HepG2 (cell line): ENCODE results near the gene EFNA2. TPM values are rescaled to one million over a fixed set of nuclear protein-coding genes. Genes with fewer than 3 reads are reported as not detected.

ENCODE experiments used
- ATAC-seq: fragments of 200-7000 bp; cut with Tn5 transposase; 3 replicates; pipeline ENCODE4 v1.9.1; 2020; ENCODE audit warnings: mild to moderate bottlenecking, moderate library complexity
- BruUV-seq: library from RNA; stranded (reverse); fragments of 400-500 nt; replicated peaks from 2 replicates; lab custom pipeline; 2021; lab: Mats Ljungman, UMichigan
- CTCF ChIA-PET: fragments of 300-600 bp; formaldehyde crosslinking; extraction: SDS; loops from one replicate; lab custom pipeline; 2021; ENCODE audit warnings: low total read pairs, inconsistent platforms, low intra/inter-chr PET ratio; lab: Yijun Ruan, JAX
- POLR2A ChIA-PET: fragments of 350-600 bp; sonication (Branson Sonifier 250); formaldehyde crosslinking; loops from one replicate; lab custom pipeline; 2020; ENCODE audit warnings: antibody characterized with exemption, inconsistent platforms; lab: Yijun Ruan, JAX
- DNase-seq: peaks from one replicate; pipeline ENCODE4 v3.0.0-alpha.2; 2015; ENCODE audit warnings: low spot score
- FAIRE-seq: peaks from 3 replicates; lab custom pipeline; 2011; peaks lifted over from hg19 to GRCh38; lab: Jason Lieb, UNC
- H2AFZ ChIP-seq: one replicate; pipeline ENCODE4 v1.6.1; 2011; ENCODE audit warnings: low read length, inconsistent platforms
- H3K27ac ChIP-seq: fragments of 300-600 bp; 3 replicates; pipeline ENCODE4 v1.8.0; 2011; ENCODE audit warnings: mixed run types, mild to moderate bottlenecking, mixed read lengths, low read length, inconsistent platforms; ENCODE audit not compliant: insufficient read depth; ENCODE audit errors: extremely low read length
- H3K27me3 ChIP-seq, 2 experiments: fragments of 200-600 bp in 1 of 2; 2 replicates in 1 of 2; 3 replicates in 1 of 2; pipeline versions ENCODE4 v1.6.0 to v1.8.0; 2011; ENCODE audit warnings: low read length in 2 of 2, mild to moderate bottlenecking in 2 of 2, moderate library complexity in 2 of 2, inconsistent platforms in 1 of 2; ENCODE audit not compliant: insufficient read depth in 2 of 2, control insufficient read depth in 1 of 2
- H3K36me3 ChIP-seq, 2 experiments: fragments of 200-600 bp in 1 of 2; replicated peaks in 1 of 2; 2 replicates in 1 of 2; 3 replicates in 1 of 2; pipeline versions ENCODE4 v1.5.1 to v1.8.0; 2011; ENCODE audit warnings: low read length in 2 of 2, inconsistent platforms in 1 of 2; ENCODE audit not compliant: insufficient read depth in 2 of 2, control insufficient read depth in 1 of 2
- H3K4me1 ChIP-seq: 2 replicates; pipeline ENCODE4 v1.5.1; 2012; ENCODE audit warnings: low read length, inconsistent platforms; ENCODE audit not compliant: insufficient read depth
- H3K4me2 ChIP-seq: 2 replicates; pipeline ENCODE4 v1.6.0; 2011; ENCODE audit warnings: low read depth, low read length, inconsistent platforms
- H3K4me3 ChIP-seq, 3 experiments: fragments of 200-600 bp in 1 of 3; sonication (generic), shearing (Covaris generic) in 1 of 3; replicated peaks in 1 of 3; 2 replicates each; pipeline ENCODE4 v1.5.1; 2011 to 2016; ENCODE audit warnings: low read length in 3 of 3, inconsistent platforms in 2 of 3, low read depth in 2 of 3, mild to moderate bottlenecking in 2 of 3, control low read depth in 1 of 3, mixed read lengths in 1 of 3; ENCODE audit not compliant: insufficient read depth in 1 of 3
- H3K79me2 ChIP-seq: one replicate; pipeline ENCODE4 v1.6.1; 2011; ENCODE audit warnings: low read length, inconsistent platforms; ENCODE audit not compliant: insufficient read depth
- H3K9ac ChIP-seq: 2 replicates; pipeline ENCODE4 v1.6.0; 2011; ENCODE audit warnings: mild to moderate bottlenecking, low read depth, low read length, inconsistent platforms; ENCODE audit not compliant: insufficient read depth
- H3K9me3 ChIP-seq: 2 replicates; pipeline ENCODE4 v1.5.1; 2012; ENCODE audit warnings: mild to moderate bottlenecking, low read length
- H4K20me1 ChIP-seq: 2 replicates; pipeline ENCODE4 v1.6.0; 2011; ENCODE audit warnings: inconsistent platforms, mild to moderate bottlenecking, low read length, moderate library complexity; ENCODE audit not compliant: insufficient read depth
- ETV5 ChIP-seq: IDR thresholded peaks from 2 replicates; pipeline ENCODE4 v1.6.1; 2018; ENCODE audit warnings: missing biosample characterization, missing genetic modification reagents, inconsistent platforms, borderline replicate concordance
- FOXA1 ChIP-seq, 2 experiments: fragments of 450-650 bp in 1 of 2; sonication (generic) in 1 of 2; formaldehyde crosslinking in 1 of 2; IDR thresholded peaks; 2 replicates each; pipeline versions ENCODE4 v1.4.0 to v1.6.1; 2016 to 2020; ENCODE audit warnings: missing genetic modification reagents in 1 of 2
- HMG20A ChIP-seq: IDR thresholded peaks from 2 replicates; pipeline ENCODE4 v1.6.1; 2016; ENCODE audit warnings: borderline replicate concordance
- KDM6A ChIP-seq: IDR thresholded peaks from 2 replicates; pipeline ENCODE4 v1.6.1; 2016; ENCODE audit warnings: low read depth
- NFIC ChIP-seq: IDR thresholded peaks from 2 replicates; pipeline ENCODE4 v1.6.1; 2012; ENCODE audit warnings: mild to moderate bottlenecking, low read length, inconsistent platforms
- NKX3-1 ChIP-seq: sonication (generic); formaldehyde crosslinking; IDR thresholded peaks from 2 replicates; pipeline ENCODE4 v1.5.0; 2020; ENCODE audit warnings: missing genetic modification reagents
- NRL ChIP-seq: sonication (generic); formaldehyde crosslinking; IDR thresholded peaks from 2 replicates; pipeline ENCODE4 v1.5.0; 2020; ENCODE audit warnings: missing genetic modification reagents, mild to moderate bottlenecking, moderate library complexity, borderline replicate concordance
- PHF8 ChIP-seq: sonication (generic); formaldehyde crosslinking; IDR thresholded peaks from 2 replicates; pipeline ENCODE4 v1.5.0; 2020; ENCODE audit warnings: missing genetic modification reagents
- WIZ ChIP-seq: sonication (generic); formaldehyde crosslinking; IDR thresholded peaks from 2 replicates; pipeline ENCODE4 v1.5.1; 2020; ENCODE audit warnings: mild to moderate bottlenecking, missing genetic modification reagents
- ZBTB1 ChIP-seq: sonication (generic); formaldehyde crosslinking; IDR thresholded peaks from 2 replicates; pipeline ENCODE4 v1.4.0; 2020; ENCODE audit warnings: missing genetic modification reagents, borderline replicate concordance
- ZNF260 ChIP-seq: sonication (generic); formaldehyde crosslinking; IDR thresholded peaks from 2 replicates; pipeline ENCODE4 v1.4.0; 2020; ENCODE audit warnings: missing genetic modification reagents, low read depth, mild to moderate bottlenecking, borderline replicate concordance
- ZNF263 ChIP-seq: sonication (generic); formaldehyde crosslinking; IDR thresholded peaks from 2 replicates; pipeline ENCODE4 v1.4.0; 2020; ENCODE audit warnings: missing genetic modification reagents
- ZNF605 ChIP-seq: sonication (generic); formaldehyde crosslinking; IDR thresholded peaks from 2 replicates; pipeline ENCODE4 v1.8.0; 2022; ENCODE audit warnings: mild to moderate bottlenecking, missing genetic modification reagents
- WGBS: methylation state at CpG from one replicate; pipeline ENCODE4 v1.1.6; 2017; ENCODE audit warnings: low lambda C conversion rate; 5-methylcytosine and 5-hydroxymethylcytosine counted together
- in situ Hi-C: cut with HindIII; loops from 2 replicates; pipeline ENCODE4 v1.10.0; 2017; ENCODE audit warnings: low pct_unique_long_range_greater_than_20kb; ENCODE audit not compliant: extremely low pct_ligation_motif_present
- intact Hi-C: fragments of 100-400 bp; cut with micrococcal nuclease; formaldehyde crosslinking; loops from one replicate; pipeline ENCODE4 v1.10.0; 2022; ENCODE audit not compliant: unreplicated experiment
- polyA plus RNA-seq, 8 experiments: library from polyadenylated mRNA; depleted of rRNA in 3 of 8; stranded (reverse) in 7 of 8; unstranded in 1 of 8; fragments of >200 nt; fragmentation: Illumina TruSeq in 4 of 8; extraction: Trizol in 4 of 8; gene quantifications; 2 replicates each; pipeline versions ENCODE4 v1.2.1 to v1.2.3, GENCODE V29; 2011 to 2016; ENCODE audit warnings: low read depth in 4 of 8, missing spikeins in 1 of 8, mixed read lengths in 1 of 8; ENCODE audit not compliant: insufficient read depth in 1 of 8
- total RNA-seq, 5 experiments: library from RNA; depleted of rRNA; stranded (reverse); fragments of >200 nt; fragmentation: Illumina TruSeq; extraction: Trizol; gene quantifications; 2 replicates each; pipeline ENCODE4 v1.2.3, GENCODE V29; 2016; ENCODE audit warnings: low read depth in 1 of 5
- TF ChIP-seq, protein P1 (sequence below): IDR thresholded peaks from 2 replicates; pipeline ENCODE4 v1.6.1; 2016
- TF ChIP-seq, protein P2 (sequence below): sonication (generic); formaldehyde crosslinking; IDR thresholded peaks from 2 replicates; pipeline ENCODE4 v1.8.0; 2022; ENCODE audit warnings: mild to moderate bottlenecking, missing genetic modification reagents; ENCODE audit not compliant: insufficient replicate concordance
- TF ChIP-seq, protein P3 (sequence below): sonication (generic); formaldehyde crosslinking; IDR thresholded peaks from 2 replicates; pipeline ENCODE4 v1.4.0; 2020; ENCODE audit warnings: mild to moderate bottlenecking, missing genetic modification reagents

The EFNA2 gene
- total and polyA plus RNA-seq, 2 of the 13 experiments (the other 11 are each of a cell fraction or from before 2014, with no cell fraction given), result 6.0 to 9.9 TPM

DNA sequence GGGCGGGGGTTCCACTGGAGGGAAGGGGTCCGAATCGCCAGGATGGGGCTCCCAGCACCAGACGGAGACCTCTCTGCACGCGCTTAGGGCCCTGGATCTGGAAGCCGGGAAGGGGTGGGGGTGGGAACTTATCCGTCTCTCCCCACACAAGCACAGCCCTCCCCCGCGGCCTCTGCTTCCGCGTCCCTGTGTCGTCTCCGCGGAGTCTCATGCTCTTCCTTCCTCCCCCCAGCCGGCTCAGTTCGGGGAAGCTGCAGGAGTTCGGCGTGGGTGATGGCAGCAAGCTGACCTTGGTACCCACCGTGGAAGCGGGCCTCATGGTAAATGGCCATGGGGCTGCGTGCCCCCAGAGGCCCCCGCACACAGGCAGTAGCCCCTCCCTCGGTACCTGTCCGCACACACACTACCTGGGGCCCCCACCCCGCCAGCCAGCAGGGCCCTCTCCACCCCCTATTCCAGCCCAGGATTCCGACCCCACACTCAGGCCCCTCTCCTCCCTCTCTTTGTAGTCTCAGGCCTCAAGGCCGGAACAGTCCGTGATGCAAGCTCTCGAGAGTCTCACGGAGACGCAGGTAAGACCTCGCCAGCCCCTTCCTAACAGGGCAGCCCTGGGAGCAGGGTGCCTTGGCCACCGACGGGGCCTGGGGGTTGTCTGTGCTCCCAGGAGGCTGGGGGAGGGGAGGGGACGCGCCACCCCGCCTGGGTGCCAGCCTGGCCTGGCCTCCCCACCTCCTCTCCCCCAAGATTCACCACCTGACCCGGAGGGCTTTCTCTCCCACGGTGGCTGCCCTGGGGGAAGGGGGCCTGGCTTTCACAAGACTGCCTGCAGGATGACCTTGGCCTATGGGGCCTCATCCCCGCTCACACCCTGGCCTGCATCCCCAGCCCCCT lies 34.1 kb upstream of the EFNA2 start (continued):
- TF ChIP-seq FOXA1 (IDR thresholded peaks at IDR 0.05) (no peak), FOXA1 (CRISPR knock-in tag; IDR thresholded peaks at IDR 0.05) (no peak), ZNF263 (CRISPR knock-in tag) (no peak), PHF8 (CRISPR knock-in tag) (peak; percentile 30; the same call in 1 of the 2 replicates), NKX3-1 (CRISPR knock-in tag) (no peak), WIZ (CRISPR knock-in tag) (peak; percentile 64; the same call in 1 of the 2 replicates), KDM6A (no peak), ZBTB1 (CRISPR knock-in tag) (no peak)
- TF ChIP-seq, protein P1, sequence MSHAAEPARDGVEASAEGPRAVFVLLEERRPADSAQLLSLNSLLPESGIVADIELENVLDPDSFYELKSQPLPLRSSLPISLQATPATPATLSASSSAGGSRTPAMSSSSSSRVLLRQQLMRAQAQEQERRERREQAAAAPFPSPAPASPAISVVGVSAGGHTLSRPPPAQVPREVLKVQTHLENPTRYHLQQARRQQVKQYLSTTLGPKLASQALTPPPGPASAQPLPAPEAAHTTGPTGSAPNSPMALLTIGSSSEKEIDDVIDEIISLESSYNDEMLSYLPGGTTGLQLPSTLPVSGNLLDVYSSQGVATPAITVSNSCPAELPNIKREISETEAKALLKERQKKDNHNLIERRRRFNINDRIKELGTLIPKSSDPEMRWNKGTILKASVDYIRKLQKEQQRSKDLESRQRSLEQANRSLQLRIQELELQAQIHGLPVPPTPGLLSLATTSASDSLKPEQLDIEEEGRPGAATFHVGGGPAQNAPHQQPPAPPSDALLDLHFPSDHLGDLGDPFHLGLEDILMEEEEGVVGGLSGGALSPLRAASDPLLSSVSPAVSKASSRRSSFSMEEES (CRISPR knock-in tag), result peak; percentile 64; the same call in 1 of the 2 replicates

DNA sequence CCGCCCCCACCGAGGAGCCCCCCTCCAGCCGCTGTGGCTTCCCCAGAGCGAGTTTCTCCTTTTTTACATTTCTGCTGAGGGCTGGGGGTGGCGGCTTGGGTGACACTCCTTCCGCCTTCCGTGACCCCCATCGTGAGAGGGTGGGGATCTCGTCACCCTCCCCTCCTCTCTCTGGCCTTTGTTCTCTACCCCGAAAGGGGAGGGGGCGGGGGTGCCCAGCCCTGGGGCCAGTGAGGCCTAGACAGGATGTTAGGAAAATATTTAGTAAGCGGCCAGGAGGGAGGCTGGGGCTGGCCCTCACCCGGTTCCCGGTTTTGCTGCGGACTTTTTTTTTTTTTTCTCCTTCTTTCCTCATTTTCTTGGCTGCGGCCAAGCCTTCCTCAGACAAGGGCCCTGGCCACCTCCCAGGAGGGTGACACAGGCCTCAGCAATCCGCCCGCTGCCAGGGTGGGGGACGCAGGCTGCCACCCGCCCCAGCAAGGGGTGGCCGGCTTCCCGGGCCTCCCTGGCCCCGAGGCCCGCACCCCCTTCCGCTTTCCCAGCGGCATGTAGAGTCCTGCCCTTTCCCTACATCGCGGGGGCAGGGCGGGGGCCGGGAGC lies 33.4 kb upstream of the EFNA2 start:
- H3K9me3 ChIP-seq, result no peaks in the 10 kb centered on the region
- no TSS peak for BruUV-seq
- DNase-seq (no peak), ATAC-seq (peak; percentile 8), FAIRE-seq (peak; percentile 77)
- in situ Hi-C loops (no loop called here), intact Hi-C loops (no loop called here)
- H3K27me3 ChIP-seq, result no peaks in the 10 kb centered on the region; a peak in 1 of 5 replicates
- peaks cover 35% of the 10 kb centered on the region for H3K79me2 ChIP-seq
- H2AFZ ChIP-seq, result no peak overlapping the region
- H3K4me3 ChIP-seq, result peak overlapping the region; percentile 86 to 90 (median 88)
- under 1% methylated on average over 25 of the region's 30 CpGs for WGBS
- ChIA-PET CTCF (interaction anchor here (0.8 kb wide), 1 partner anchor 15 kb away, joined by 4 read pairs; no protein-coding TSS in a partner anchor), POLR2A (interaction anchor here (0.9 to 13.7 kb wide), 9 partner anchors 8 to 154 kb away, joined by 3 to 668 read pairs (median 6); partner anchors contain the start of genes CIRBP, EFNA2 and FAM174C)
- peaks cover 48% of the 10 kb centered on the region; the same call in 1 of the 2 replicates for H4K20me1 ChIP-seq
- peak overlapping the region; percentile 94 for H3K27ac ChIP-seq
- peaks cover 18 to 39% of the 10 kb centered on the region in 2 experiments for H3K36me3 ChIP-seq
- H3K9ac ChIP-seq, result peak overlapping the region; percentile 92
- H3K4me1 ChIP-seq, result peaks cover 49% of the 10 kb centered on the region
- H3K4me2 ChIP-seq, result peak overlapping the region; percentile 87
- TF ChIP-seq, protein P2, sequence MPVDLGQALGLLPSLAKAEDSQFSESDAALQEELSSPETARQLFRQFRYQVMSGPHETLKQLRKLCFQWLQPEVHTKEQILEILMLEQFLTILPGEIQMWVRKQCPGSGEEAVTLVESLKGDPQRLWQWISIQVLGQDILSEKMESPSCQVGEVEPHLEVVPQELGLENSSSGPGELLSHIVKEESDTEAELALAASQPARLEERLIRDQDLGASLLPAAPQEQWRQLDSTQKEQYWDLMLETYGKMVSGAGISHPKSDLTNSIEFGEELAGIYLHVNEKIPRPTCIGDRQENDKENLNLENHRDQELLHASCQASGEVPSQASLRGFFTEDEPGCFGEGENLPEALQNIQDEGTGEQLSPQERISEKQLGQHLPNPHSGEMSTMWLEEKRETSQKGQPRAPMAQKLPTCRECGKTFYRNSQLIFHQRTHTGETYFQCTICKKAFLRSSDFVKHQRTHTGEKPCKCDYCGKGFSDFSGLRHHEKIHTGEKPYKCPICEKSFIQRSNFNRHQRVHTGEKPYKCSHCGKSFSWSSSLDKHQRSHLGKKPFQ (CRISPR knock-in tag), result peak; percentile 71
- TF ChIP-seq ETV5 (CRISPR knock-in tag) (peak; percentile 88), ZNF605 (CRISPR knock-in tag) (no peak), NFIC (0 out of 2 replicates have a peak, but pooled peaks have one; percentile 32), HMG20A (no peak), ZNF260 (CRISPR knock-in tag) (no peak), NRL (CRISPR knock-in tag) (0 out of 2 replicates have a peak, but pooled peaks have one; percentile 14)
- TF ChIP-seq, protein P3, sequence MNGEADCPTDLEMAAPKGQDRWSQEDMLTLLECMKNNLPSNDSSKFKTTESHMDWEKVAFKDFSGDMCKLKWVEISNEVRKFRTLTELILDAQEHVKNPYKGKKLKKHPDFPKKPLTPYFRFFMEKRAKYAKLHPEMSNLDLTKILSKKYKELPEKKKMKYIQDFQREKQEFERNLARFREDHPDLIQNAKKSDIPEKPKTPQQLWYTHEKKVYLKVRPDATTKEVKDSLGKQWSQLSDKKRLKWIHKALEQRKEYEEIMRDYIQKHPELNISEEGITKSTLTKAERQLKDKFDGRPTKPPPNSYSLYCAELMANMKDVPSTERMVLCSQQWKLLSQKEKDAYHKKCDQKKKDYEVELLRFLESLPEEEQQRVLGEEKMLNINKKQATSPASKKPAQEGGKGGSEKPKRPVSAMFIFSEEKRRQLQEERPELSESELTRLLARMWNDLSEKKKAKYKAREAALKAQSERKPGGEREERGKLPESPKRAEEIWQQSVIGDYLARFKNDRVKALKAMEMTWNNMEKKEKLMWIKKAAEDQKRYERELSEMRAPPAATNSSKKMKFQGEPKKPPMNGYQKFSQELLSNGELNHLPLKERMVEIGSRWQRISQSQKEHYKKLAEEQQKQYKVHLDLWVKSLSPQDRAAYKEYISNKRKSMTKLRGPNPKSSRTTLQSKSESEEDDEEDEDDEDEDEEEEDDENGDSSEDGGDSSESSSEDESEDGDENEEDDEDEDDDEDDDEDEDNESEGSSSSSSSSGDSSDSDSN (CRISPR knock-in tag), result no peak
